Coronary artery (tissue), 2 donors: Measurements from ENCODE around the gene TMEM217.
"Not testable (repeated sequence)": the region's sequence is repeated elsewhere in the genome, so short reads cannot be mapped to it uniquely, and the experiment has no call there.

ENCODE experiments used
- DNase-seq: peaks from one replicate; pipeline ENCODE4 v3.0.0-alpha.2; 2017; ENCODE audit warnings: low spot score
- H3K27ac ChIP-seq, 2 donors: fragments of 200-600 bp; sonication (generic); one replicate each; pipeline ENCODE4 v1.5.1; 2016 to 2019
- H3K4me3 ChIP-seq: fragments of 200-600 bp; sonication (generic); 2 replicates; pipeline ENCODE4 v1.5.1; 2016; ENCODE audit warnings: mild to moderate bottlenecking, moderate library complexity
- CTCF ChIP-seq: fragments of 200-600 bp; sonication (generic); IDR thresholded peaks from one replicate; pipeline ENCODE4 v1.5.1; 2019; ENCODE audit warnings: antibody characterized with exemption

The TMEM217 gene

GRCh38 chr6:37200085-37200484 is 57.9 kb downstream of the TMEM217 start:
- DNase-seq: no peak
- TF ChIP-seq CTCF: no peak
- no peak overlapping the region for H3K4me3 ChIP-seq
- H3K27ac ChIP-seq: no peak overlapping the region

- not testable (repeated sequence) for H3K4me3 ChIP-seq
Observed at GRCh38 chr6:37196451-37196850, 61.5 kb downstream of the TMEM217 start.

GRCh38 chr6:37194886-37195285 is 63.1 kb downstream of the TMEM217 start:
- H3K27ac ChIP-seq, H3K4me3 ChIP-seq, DNase-seq: not testable (repeated sequence)

More at GRCh38 chr6:37196451-37196850, 61.5 kb downstream of the TMEM217 start:
- not testable (repeated sequence) for DNase-seq, H3K27ac ChIP-seq

GRCh38 chr6:37192666-37193065 is 65.3 kb downstream of the TMEM217 start:
- Histone ChIP-seq H3K4me3 (no peak overlapping the region), H3K27ac (no peak overlapping the region)
- no peak for TF ChIP-seq CTCF
- no peak for DNase-seq

GRCh38 chr6:37190159-37190535 is 67.8 kb downstream of the TMEM217 start:
- Histone ChIP-seq H3K27ac (no peak overlapping the region), H3K4me3 (no peak overlapping the region)
- no peak for DNase-seq
- no peak for TF ChIP-seq CTCF

GRCh38 chr6:37188962-37189510 is 68.9 kb downstream of the TMEM217 start:
- Histone ChIP-seq H3K4me3 (no peak overlapping the region), H3K27ac (no peak overlapping the region)
- TF ChIP-seq CTCF: no peak
- no peak for DNase-seq

- no peak for DNase-seq
- peak overlapping the region in 1 of 2 donors; percentile 32 for H3K27ac ChIP-seq
- no peak for TF ChIP-seq CTCF
- no peak overlapping the region for H3K4me3 ChIP-seq
Observed at GRCh38 chr6:37187321-37188022, 70.5 kb downstream of the TMEM217 start.

- not testable (repeated sequence) for DNase-seq, H3K4me3 ChIP-seq, H3K27ac ChIP-seq
Observed at GRCh38 chr6:37185949-37186720, 71.8 kb downstream of the TMEM217 start.
